RWPE1 (cell line): ENCODE data around the gene C1QL1.

Experiments used
- CTCF ChIA-PET: fragments of 350-600 bp; sonication (Branson Sonifier 250); formaldehyde crosslinking; extraction: SDS; loops from one replicate; lab custom pipeline; 2021; lab: Yijun Ruan, JAX
- POLR2A ChIA-PET: fragments of 400-600 bp; formaldehyde crosslinking; extraction: SDS; loops from one replicate; lab custom pipeline; 2020; ENCODE audit warnings: antibody characterized with exemption; ENCODE audit not compliant: low non-redundant PET; lab: Yijun Ruan, JAX
- DNase-seq: peaks from one replicate; pipeline ENCODE4 v3.0.0; 2012; ENCODE audit warnings: low spot score
- H3K27ac ChIP-seq: fragments of 450-650 bp; 2 replicates; pipeline ENCODE4 v1.5.1; 2017
- TF ChIP-seq, protein P1 (sequence below): fragments of 450-650 bp; conservative IDR thresholded peaks from 2 replicates; pipeline ENCODE4 v1.5.1; 2017; ENCODE audit warnings: low read depth, mild to moderate bottlenecking

Gene C1QL1

GRCh38 chr17:44920565-44920940, 47.5 kb downstream of the C1QL1 start:
- POLR2A ChIA-PET = interaction anchor here (1.0 to 1.1 kb wide), 2 partner anchors 99 to 101 kb away, joined by 3 to 4 read pairs; no protein-coding TSS in a partner anchor
- DNase-seq = no peak
- TF ChIP-seq, protein P1, sequence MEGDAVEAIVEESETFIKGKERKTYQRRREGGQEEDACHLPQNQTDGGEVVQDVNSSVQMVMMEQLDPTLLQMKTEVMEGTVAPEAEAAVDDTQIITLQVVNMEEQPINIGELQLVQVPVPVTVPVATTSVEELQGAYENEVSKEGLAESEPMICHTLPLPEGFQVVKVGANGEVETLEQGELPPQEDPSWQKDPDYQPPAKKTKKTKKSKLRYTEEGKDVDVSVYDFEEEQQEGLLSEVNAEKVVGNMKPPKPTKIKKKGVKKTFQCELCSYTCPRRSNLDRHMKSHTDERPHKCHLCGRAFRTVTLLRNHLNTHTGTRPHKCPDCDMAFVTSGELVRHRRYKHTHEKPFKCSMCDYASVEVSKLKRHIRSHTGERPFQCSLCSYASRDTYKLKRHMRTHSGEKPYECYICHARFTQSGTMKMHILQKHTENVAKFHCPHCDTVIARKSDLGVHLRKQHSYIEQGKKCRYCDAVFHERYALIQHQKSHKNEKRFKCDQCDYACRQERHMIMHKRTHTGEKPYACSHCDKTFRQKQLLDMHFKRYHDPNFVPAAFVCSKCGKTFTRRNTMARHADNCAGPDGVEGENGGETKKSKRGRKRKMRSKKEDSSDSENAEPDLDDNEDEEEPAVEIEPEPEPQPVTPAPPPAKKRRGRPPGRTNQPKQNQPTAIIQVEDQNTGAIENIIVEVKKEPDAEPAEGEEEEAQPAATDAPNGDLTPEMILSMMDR = no peak
- CTCF ChIA-PET = interaction anchor here (0.5 to 5.6 kb wide), 26 partner anchors 8 to 211 kb away, joined by 3 to 113 read pairs (median 4); partner anchors contain the start of genes C1QL1, EFTUD2 and PLCD3
- H3K27ac ChIP-seq = no peak overlapping the region

- POLR2A ChIA-PET = interaction anchor here (1.1 kb wide), 1 partner anchor 100 kb away, joined by 4 read pairs; no protein-coding TSS in a partner anchor
- CTCF ChIA-PET = interaction anchor here (0.5 to 5.6 kb wide), 28 partner anchors 9 to 212 kb away, joined by 3 to 113 read pairs (median 4); partner anchors contain the start of genes C1QL1, EFTUD2 and PLCD3
- TF ChIP-seq, protein P1 = peak; percentile 90
- peak; percentile 81 for DNase-seq
- H3K27ac ChIP-seq = peak overlapping the region; percentile 60
Measured at GRCh38 chr17:44919885-44920564, 48.1 kb downstream of the C1QL1 start.

- no peak for DNase-seq
- ChIA-PET POLR2A (no interaction called here), CTCF (interaction anchor here (0.5 to 5.6 kb wide), 19 partner anchors 10 to 213 kb away, joined by 3 to 113 read pairs (median 5); partner anchors contain the start of genes C1QL1, EFTUD2 and PLCD3)
- TF ChIP-seq, protein P1 = no peak
- H3K27ac ChIP-seq = peak overlapping the region; percentile 60
Measured at GRCh38 chr17:44919411-44919810, 48.7 kb downstream of the C1QL1 start.

GRCh38 chr17:44918006-44918405, 50.1 kb downstream of the C1QL1 start:
- ChIA-PET CTCF (interaction anchor here (0.6 to 5.6 kb wide), 3 partner anchors 40 to 181 kb away, joined by 3 to 113 read pairs (median 6); no protein-coding TSS in a partner anchor), POLR2A (no interaction called here)
- TF ChIP-seq, protein P1 = no peak
- no peak for DNase-seq
- H3K27ac ChIP-seq = peak overlapping the region; percentile 91

DNA sequence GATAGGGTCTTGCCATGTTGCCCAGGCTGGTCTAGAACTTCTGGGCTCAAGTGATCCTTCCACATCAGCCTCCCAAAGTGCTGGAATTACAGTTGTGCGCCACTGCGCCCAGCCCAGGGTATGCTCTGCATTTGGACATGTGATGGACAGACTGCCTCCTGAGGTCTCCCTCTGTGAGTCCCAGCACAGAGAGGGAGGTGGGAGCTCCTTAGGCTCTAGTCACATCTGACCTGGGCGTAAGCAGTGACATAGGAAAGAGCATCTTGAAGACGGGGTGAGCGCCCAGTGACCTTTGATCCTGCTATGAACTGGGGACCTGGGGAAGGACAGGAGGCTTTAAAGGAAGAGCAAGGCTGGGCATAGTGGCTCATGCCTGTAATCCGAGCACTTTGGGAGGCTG, 50.6 kb downstream of the C1QL1 start:
- peak overlapping the region; percentile 91 for H3K27ac ChIP-seq
- ChIA-PET POLR2A (interaction anchor here (0.7 kb wide), 1 partner anchor 216 kb away, joined by 5 read pairs; no protein-coding TSS in a partner anchor), CTCF (interaction anchor here (5.6 kb wide), 1 partner anchor 104 kb away, joined by 113 read pairs; no protein-coding TSS in a partner anchor)
- TF ChIP-seq, protein P1 = no peak
- no peak for DNase-seq

- CTCF ChIA-PET = no interaction called here
- peak overlapping the region; percentile 91 for H3K27ac ChIP-seq
- POLR2A ChIA-PET = no interaction called here
- DNase-seq = peak; percentile 64
- TF ChIP-seq, protein P1 = no peak
Measured at GRCh38 chr17:44916781-44917241, 51.3 kb downstream of the C1QL1 start.
